Measurements from ENCODE around the gene EFNA5. TPM values are rescaled to one million over a fixed set of nuclear protein-coding genes. Genes with fewer than 3 reads are reported as not detected.
A peak's percentile ranks its signal among the peaks of the same experiment; 100 is the strongest.

The EFNA5 gene
- total and polyA plus RNA-seq, 8 donors = 0.29 to 187 (median 3.1) TPM

DNA sequence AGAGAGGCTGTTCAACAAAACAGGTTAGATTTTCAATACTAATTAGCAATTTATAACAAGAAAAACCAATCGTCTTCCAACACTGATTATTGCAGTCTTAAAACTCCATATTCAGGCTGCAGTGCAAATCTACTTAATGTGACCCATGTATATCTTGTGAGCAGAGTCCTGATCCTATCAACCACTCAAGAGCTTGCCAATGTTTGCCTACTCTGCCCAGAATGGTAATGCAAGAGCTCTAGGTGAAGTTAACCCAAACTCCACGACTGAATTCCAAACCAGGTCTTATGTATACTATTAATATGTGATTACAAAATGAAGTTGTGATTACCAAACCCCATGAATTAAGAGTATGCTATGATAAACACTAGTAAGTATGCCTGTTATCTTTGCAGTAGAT is 17.1 kb downstream of the EFNA5 start:
- WGBS, 5 donors = 12 to 53% (median 29%) methylated on average over 2 of the region's 2 CpGs
- peak in 1 of 2 donors; percentile 26 for DNase-seq
- intact Hi-C loops (cut with DNase I; ENCODE audit: low total_unique reads) = no loop called here
- peaks cover 8 to 23% (median 15%) of the 10 kb centered on the region in 4 donors for H3K4me1 ChIP-seq
- no peaks in the 10 kb centered on the region for H3K27me3 ChIP-seq
- TF ChIP-seq POLR2AphosphoS5 (IDR thresholded peaks at IDR 0.05) (peak in 1 of 3 donors; percentile 27), POLR2A (IDR thresholded peaks at IDR 0.05) (no peak)
- H3K9me3 ChIP-seq = no peaks in the 10 kb centered on the region
- H3K4me3 ChIP-seq = no peak overlapping the region
- peak overlapping the region in 3 of 5 donors; percentile 11 to 47 (median 32) for H3K27ac ChIP-seq
- H3K36me3 ChIP-seq = no peaks in the 10 kb centered on the region

DNA sequence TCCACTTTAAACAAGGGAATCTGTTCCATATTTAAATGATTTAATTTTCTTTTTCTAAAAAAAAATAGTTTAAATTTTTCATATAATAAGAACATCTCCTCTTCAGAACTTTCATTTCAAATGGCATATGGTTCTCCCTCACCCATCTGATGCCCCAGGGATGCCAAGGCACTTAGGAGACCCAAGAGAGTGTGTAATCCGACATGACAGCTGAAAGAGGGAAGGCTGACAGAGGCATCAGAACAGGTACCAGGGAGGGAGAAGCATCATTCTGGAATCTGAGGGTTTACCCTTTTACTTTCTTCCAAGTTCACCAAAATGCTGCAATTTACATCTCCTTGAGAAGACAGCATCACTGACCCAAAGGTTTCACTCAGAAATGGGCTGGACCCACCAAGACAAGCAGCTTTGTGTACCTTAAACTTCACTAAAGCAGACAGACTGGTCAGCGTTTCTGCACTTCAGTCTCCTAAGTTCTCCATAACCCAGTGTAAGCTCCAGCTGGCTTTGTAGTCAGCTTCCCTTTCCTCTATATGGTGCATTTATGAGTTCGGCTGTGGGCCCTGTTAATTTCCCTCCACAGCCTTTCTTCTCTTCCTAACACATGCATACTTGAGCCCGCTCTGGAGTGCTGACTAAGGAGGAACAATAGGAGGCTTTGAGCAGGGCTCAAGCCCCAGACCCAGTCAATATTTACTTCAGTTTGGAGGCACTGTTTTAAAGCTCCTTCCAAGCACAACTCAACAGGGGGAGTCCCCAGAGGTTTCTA is 17.7 kb downstream of the EFNA5 start:
- no peak overlapping the region for H3K4me3 ChIP-seq
- peak overlapping the region in 4 of 5 donors; percentile 11 to 47 (median 38) for H3K27ac ChIP-seq
- H3K27me3 ChIP-seq = no peaks in the 10 kb centered on the region
- intact Hi-C loops (cut with DNase I; ENCODE audit: low total_unique reads) = no loop called here
- peaks cover 8 to 23% (median 15%) of the 10 kb centered on the region in 4 donors for H3K4me1 ChIP-seq
- TF ChIP-seq, protein P1, sequence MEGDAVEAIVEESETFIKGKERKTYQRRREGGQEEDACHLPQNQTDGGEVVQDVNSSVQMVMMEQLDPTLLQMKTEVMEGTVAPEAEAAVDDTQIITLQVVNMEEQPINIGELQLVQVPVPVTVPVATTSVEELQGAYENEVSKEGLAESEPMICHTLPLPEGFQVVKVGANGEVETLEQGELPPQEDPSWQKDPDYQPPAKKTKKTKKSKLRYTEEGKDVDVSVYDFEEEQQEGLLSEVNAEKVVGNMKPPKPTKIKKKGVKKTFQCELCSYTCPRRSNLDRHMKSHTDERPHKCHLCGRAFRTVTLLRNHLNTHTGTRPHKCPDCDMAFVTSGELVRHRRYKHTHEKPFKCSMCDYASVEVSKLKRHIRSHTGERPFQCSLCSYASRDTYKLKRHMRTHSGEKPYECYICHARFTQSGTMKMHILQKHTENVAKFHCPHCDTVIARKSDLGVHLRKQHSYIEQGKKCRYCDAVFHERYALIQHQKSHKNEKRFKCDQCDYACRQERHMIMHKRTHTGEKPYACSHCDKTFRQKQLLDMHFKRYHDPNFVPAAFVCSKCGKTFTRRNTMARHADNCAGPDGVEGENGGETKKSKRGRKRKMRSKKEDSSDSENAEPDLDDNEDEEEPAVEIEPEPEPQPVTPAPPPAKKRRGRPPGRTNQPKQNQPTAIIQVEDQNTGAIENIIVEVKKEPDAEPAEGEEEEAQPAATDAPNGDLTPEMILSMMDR (IDR thresholded peaks at IDR 0.05) = no peak
- TF ChIP-seq POLR2A (IDR thresholded peaks at IDR 0.05) (no peak), EP300 (IDR thresholded peaks at IDR 0.05) (no peak), POLR2AphosphoS5 (IDR thresholded peaks at IDR 0.05) (no peak)
- DNase-seq = peak; percentile 27 to 51
- no peaks in the 10 kb centered on the region for H3K36me3 ChIP-seq
- H3K9me3 ChIP-seq = no peaks in the 10 kb centered on the region
- WGBS, 5 donors = 21 to 53% (median 42%) methylated on average over 4 of the region's 4 CpGs

DNA sequence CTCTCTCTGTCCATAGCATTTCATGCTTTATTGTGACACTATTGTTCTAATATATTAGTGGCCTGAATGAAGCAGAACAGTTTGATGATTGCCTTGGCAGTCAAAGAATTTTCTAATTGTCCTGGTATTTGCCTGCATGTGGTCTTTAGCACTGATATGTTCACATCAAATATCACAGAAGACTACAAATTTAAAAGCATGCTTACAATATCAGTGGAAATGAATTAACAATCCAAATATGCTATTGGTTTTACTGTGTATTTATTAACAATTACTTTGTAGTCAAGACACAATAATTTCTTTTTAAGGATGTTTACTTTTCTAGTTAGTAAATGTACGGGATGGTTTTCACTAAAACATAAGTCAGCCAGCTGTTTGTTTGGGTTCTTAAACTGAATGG is 18.3 kb downstream of the EFNA5 start:
- H3K4me3 ChIP-seq = no peak overlapping the region
- intact Hi-C loops (cut with DNase I; ENCODE audit: low total_unique reads) = no loop called here
- WGBS, 5 donors = 22 to 57% (median 31%) methylated on average over 1 of the region's 1 CpG
- no peak for DNase-seq
- no peaks in the 10 kb centered on the region for H3K27me3 ChIP-seq
- no peaks in the 10 kb centered on the region for H3K9me3 ChIP-seq
- no peak overlapping the region for H3K27ac ChIP-seq
- TF ChIP-seq POLR2AphosphoS5 (IDR thresholded peaks at IDR 0.05) (no peak), POLR2A (IDR thresholded peaks at IDR 0.05) (no peak), EP300 (IDR thresholded peaks at IDR 0.05) (no peak)
- TF ChIP-seq, protein P1 (IDR thresholded peaks at IDR 0.05) = no peak
- H3K4me1 ChIP-seq = peaks cover 8 to 23% (median 15%) of the 10 kb centered on the region in 4 donors
- no peaks in the 10 kb centered on the region for H3K36me3 ChIP-seq

DNA sequence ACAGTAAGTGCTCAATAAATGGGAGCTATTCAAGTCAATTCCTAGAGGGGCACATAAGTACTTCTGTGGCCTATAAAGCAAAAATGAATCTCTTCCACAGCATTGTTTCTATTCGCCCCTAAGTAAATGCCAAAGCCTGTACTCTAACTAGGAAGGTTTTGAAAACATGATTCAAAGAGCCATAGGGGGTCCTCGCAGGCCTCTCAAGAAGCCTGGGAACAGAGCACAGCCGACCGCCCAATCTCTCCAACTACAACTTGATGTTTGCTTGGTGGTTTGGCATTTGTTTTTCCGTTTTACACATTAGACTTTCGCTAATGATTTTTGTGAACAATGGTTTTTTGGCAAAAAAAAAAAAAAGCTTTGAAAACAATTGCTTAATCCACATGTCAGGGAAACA is 19.4 kb downstream of the EFNA5 start:
- Histone ChIP-seq H3K27me3 (no peaks in the 10 kb centered on the region), H3K4me1 (peaks cover 8 to 23% (median 15%) of the 10 kb centered on the region in 4 donors), H3K27ac (no peak overlapping the region), H3K36me3 (no peaks in the 10 kb centered on the region), H3K4me3 (no peak overlapping the region), H3K9me3 (no peaks in the 10 kb centered on the region)
- intact Hi-C loops (cut with DNase I; ENCODE audit: low total_unique reads) = no loop called here
- no peak for DNase-seq
- TF ChIP-seq POLR2AphosphoS5 (IDR thresholded peaks at IDR 0.05) (no peak), POLR2A (IDR thresholded peaks at IDR 0.05) (no peak), EP300 (IDR thresholded peaks at IDR 0.05) (no peak)
- TF ChIP-seq, protein P1 (IDR thresholded peaks at IDR 0.05) = no peak
- WGBS, 5 donors = 87 to 96% (median 91%) methylated on average over 6 of the region's 6 CpGs

DNA sequence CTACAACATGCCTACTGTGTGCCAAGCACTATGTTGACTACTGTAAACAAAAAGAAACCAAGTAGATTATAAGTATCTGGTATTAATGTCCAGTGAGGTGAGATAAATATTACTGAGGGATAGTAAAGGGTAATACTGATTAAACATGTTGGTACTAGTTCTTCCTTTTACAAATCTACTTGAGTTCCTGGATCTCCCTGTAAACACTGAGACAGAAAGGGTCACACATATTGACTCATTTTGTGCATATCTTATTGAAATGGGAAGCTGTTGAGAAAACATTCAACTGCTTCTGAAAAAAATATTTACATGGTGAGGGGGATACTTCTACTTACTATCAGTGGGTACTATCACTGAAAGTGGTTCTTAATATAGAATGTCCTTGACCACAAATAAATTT is 24.3 kb downstream of the EFNA5 start:
- Histone ChIP-seq H3K36me3 (no peaks in the 10 kb centered on the region), H3K9me3 (no peaks in the 10 kb centered on the region), H3K27ac (no peak overlapping the region), H3K4me3 (no peak overlapping the region), H3K27me3 (no peaks in the 10 kb centered on the region), H3K4me1 (no peaks in the 10 kb centered on the region)
- no peak for DNase-seq
- TF ChIP-seq POLR2AphosphoS5 (IDR thresholded peaks at IDR 0.05) = no peak
- intact Hi-C loops (cut with DNase I; ENCODE audit: low total_unique reads) = no loop called here
